ENCODE measurements around the gene PLEK2. TPM values are rescaled to one million over a fixed set of nuclear protein-coding genes. Genes with fewer than 3 reads are reported as not detected.

PLEK2 gene
- total RNA-seq, 1 donor from 2014 or later, result not detected

GRCh38 chr14:67397536-67397935 is 14.4 kb downstream of the PLEK2 start:
- H3K9me3 ChIP-seq (ENCODE audit: low read depth), result no peaks in the 10 kb centered on the region
- Mint-ChIP-seq H3K27me3 (ENCODE audit: insufficient read depth, low read depth) (peaks cover 10% of the 10 kb centered on the region), H3K27ac (no peak overlapping the region), H3K9me3 (no peaks in the 10 kb centered on the region), H3K36me3 (no peaks in the 10 kb centered on the region), H3K4me1 (peaks cover 9% of the 10 kb centered on the region), H3K4me3 (no peak overlapping the region)
- no peak overlapping the region for H3K4me2 ChIP-seq
- DNase-seq (ENCODE audit: low spot score), result no peak
- TF ChIP-seq CTCF (IDR thresholded peaks at IDR 0.05) (no peak), EZH2phosphoT487 (IDR thresholded peaks at IDR 0.05) (no peak), EZH2 (IDR thresholded peaks at IDR 0.05) (no peak)
- no peaks in the 10 kb centered on the region for H3K36me3 ChIP-seq
- H3F3A ChIP-seq (ENCODE audit: low read depth), result no peaks in the 10 kb centered on the region
- H3K27ac ChIP-seq, result no peak overlapping the region
- H3K27me3 ChIP-seq, result no peaks in the 10 kb centered on the region
- H3K79me2 ChIP-seq (ENCODE audit: low read depth), result no peaks in the 10 kb centered on the region
- H2AFZ ChIP-seq (replicated peaks), result no peak overlapping the region
- H3K9ac ChIP-seq, result no peak overlapping the region
- H4K20me1 ChIP-seq (ENCODE audit: low read depth), result no peaks in the 10 kb centered on the region
- no peaks in the 10 kb centered on the region for H3K4me1 ChIP-seq
- no peak overlapping the region for H3K4me3 ChIP-seq

- no peak overlapping the region for H3K27ac Mint-ChIP-seq
- no peak overlapping the region for H3K4me3 Mint-ChIP-seq
- Histone ChIP-seq H3K4me3 (no peak overlapping the region), H3K4me1 (no peaks in the 10 kb centered on the region), H3K27ac (no peak overlapping the region), H3K9ac (no peak overlapping the region), H3K4me2 (no peak overlapping the region), H3K9me3 (ENCODE audit: low read depth) (no peaks in the 10 kb centered on the region), H3K36me3 (no peaks in the 10 kb centered on the region), H3K27me3 (no peaks in the 10 kb centered on the region), H2AFZ (replicated peaks) (no peak overlapping the region), H3F3A (ENCODE audit: low read depth) (no peaks in the 10 kb centered on the region), H4K20me1 (ENCODE audit: low read depth) (no peaks in the 10 kb centered on the region), H3K79me2 (ENCODE audit: low read depth) (no peaks in the 10 kb centered on the region)
- DNase-seq (ENCODE audit: low spot score), result no peak
- H3K27me3 Mint-ChIP-seq (ENCODE audit: insufficient read depth, low read depth), result peaks cover 10% of the 10 kb centered on the region
- H3K9me3 Mint-ChIP-seq, result no peaks in the 10 kb centered on the region
- no peaks in the 10 kb centered on the region for H3K36me3 Mint-ChIP-seq
- TF ChIP-seq EZH2 (IDR thresholded peaks at IDR 0.05) (no peak), EZH2phosphoT487 (IDR thresholded peaks at IDR 0.05) (no peak), CTCF (IDR thresholded peaks at IDR 0.05) (no peak)
- H3K4me1 Mint-ChIP-seq, result peaks cover 9% of the 10 kb centered on the region
Measured at GRCh38 chr14:67396381-67396970, 15.5 kb downstream of the PLEK2 start.

GRCh38 chr14:67395876-67396189 is 16.1 kb downstream of the PLEK2 start:
- no peaks in the 10 kb centered on the region for H3K79me2 ChIP-seq (ENCODE audit: low read depth)
- peak overlapping the region; percentile 50 for H2AFZ ChIP-seq (replicated peaks)
- peaks cover 9% of the 10 kb centered on the region for H3K4me1 Mint-ChIP-seq
- no peak for DNase-seq (ENCODE audit: low spot score)
- no peak overlapping the region for H3K9ac ChIP-seq
- H3K4me1 ChIP-seq, result no peaks in the 10 kb centered on the region
- no peaks in the 10 kb centered on the region for H3K36me3 ChIP-seq
- TF ChIP-seq EZH2phosphoT487 (IDR thresholded peaks at IDR 0.05) (no peak), EZH2 (IDR thresholded peaks at IDR 0.05) (no peak), CTCF (IDR thresholded peaks at IDR 0.05) (no peak)
- H3K27ac ChIP-seq, result no peak overlapping the region
- no peaks in the 10 kb centered on the region for H3F3A ChIP-seq (ENCODE audit: low read depth)
- no peaks in the 10 kb centered on the region for H3K36me3 Mint-ChIP-seq
- H3K27me3 Mint-ChIP-seq (ENCODE audit: insufficient read depth, low read depth), result peaks cover 11% of the 10 kb centered on the region
- no peak overlapping the region for H3K4me2 ChIP-seq
- H4K20me1 ChIP-seq (ENCODE audit: low read depth), result no peaks in the 10 kb centered on the region
- H3K9me3 Mint-ChIP-seq, result no peaks in the 10 kb centered on the region
- peak overlapping the region; percentile 10 for H3K27ac Mint-ChIP-seq
- H3K4me3 Mint-ChIP-seq, result no peak overlapping the region
- no peaks in the 10 kb centered on the region for H3K27me3 ChIP-seq
- H3K9me3 ChIP-seq (ENCODE audit: low read depth), result no peaks in the 10 kb centered on the region
- no peak overlapping the region for H3K4me3 ChIP-seq
